K562 (cell line): ENCODE results near the gene VWDE. TPM values are rescaled to one million over a fixed set of nuclear protein-coding genes. Genes with fewer than 3 reads are reported as not detected.

ENCODE experiments used
- ATAC-seq: fragments of 200-7000 bp; cut with Tn5 transposase; 3 replicates; pipeline ENCODE4 v1.9.1; 2020; ENCODE audit warnings: moderate library complexity
- BruUV-seq: library from RNA; stranded (reverse); fragments of 400-500 nt; replicated peaks from 2 replicates; lab custom pipeline; 2021; lab: Mats Ljungman, UMichigan
- CTCF ChIA-PET: fragments of 300-600 bp; formaldehyde crosslinking; extraction: SDS; loops from one replicate; lab custom pipeline; 2021; ENCODE audit warnings: low intra/inter-chr PET ratio; lab: Yijun Ruan, JAX
- POLR2A ChIA-PET: fragments of 300-600, 350-650 bp; sonication (Branson Sonifier 250); formaldehyde crosslinking; extraction: SDS; loops from one replicate; lab custom pipeline; 2021; ENCODE audit warnings: antibody characterized with exemption, inconsistent platforms; lab: Yijun Ruan, JAX
- DNase-seq, 4 experiments: peaks; one replicate each; pipeline versions ENCODE4 v3.0.0 to v3.0.0-alpha.2; 2011 to 2018; ENCODE audit warnings: low spot score in 3 of 4, mixed read lengths in 3 of 4; ENCODE audit errors: extremely low read depth in 1 of 4
- FAIRE-seq: peaks from 2 replicates; lab custom pipeline; 2011; peaks lifted over from hg19 to GRCh38; lab: Jason Lieb, UNC
- H2AFZ ChIP-seq: 2 replicates; pipeline ENCODE4 v1.6.0; 2011; ENCODE audit warnings: low read depth, low read length, control low read depth, inconsistent platforms
- H3K27ac ChIP-seq: fragments of 200-600 bp; 3 replicates; pipeline ENCODE4 v1.8.0; 2011; ENCODE audit warnings: low read depth, mild to moderate bottlenecking, control low read depth, inconsistent platforms, low read length, moderate library complexity, mixed read lengths; ENCODE audit errors: extremely low read depth
- H3K27me3 ChIP-seq, 2 experiments: fragments of 300-600 bp in 1 of 2; 2 replicates in 1 of 2; 3 replicates in 1 of 2; pipeline versions ENCODE4 v1.6.0 to v1.8.0; 2011; ENCODE audit warnings: inconsistent platforms in 2 of 2, low read length in 2 of 2, mild to moderate bottlenecking in 1 of 2, mixed read lengths in 1 of 2, moderate library complexity in 1 of 2; ENCODE audit not compliant: control insufficient read depth in 2 of 2, insufficient read depth in 2 of 2
- H3K36me3 ChIP-seq: fragments of 300-600 bp; 3 replicates; pipeline ENCODE4 v1.8.0; 2011; ENCODE audit warnings: mild to moderate bottlenecking, low read length, inconsistent platforms; ENCODE audit not compliant: control insufficient read depth, insufficient read depth
- H3K4me1 ChIP-seq, 2 experiments: fragments of 200-600 bp in 1 of 2; replicated peaks in 1 of 2; 2 replicates in 1 of 2; 3 replicates in 1 of 2; pipeline versions ENCODE4 v1.5.1 to v1.8.0; 2011; ENCODE audit warnings: inconsistent platforms in 2 of 2, low read length in 2 of 2, mild to moderate bottlenecking in 1 of 2, mixed read lengths in 1 of 2, moderate library complexity in 1 of 2; ENCODE audit not compliant: control insufficient read depth in 2 of 2, insufficient read depth in 2 of 2
- H3K4me2 ChIP-seq: 2 replicates; pipeline ENCODE4 v1.6.1; 2011; ENCODE audit warnings: low read length, control low read depth, inconsistent platforms, mixed read lengths; ENCODE audit not compliant: insufficient read depth
- H3K4me3 ChIP-seq: fragments of 200-600 bp; sonication (generic), shearing (Covaris generic); 2 replicates; pipeline ENCODE4 v1.5.1; 2016; ENCODE audit warnings: control low read depth, inconsistent platforms
- H3K79me2 ChIP-seq: fragments of 200-600 bp; 3 replicates; pipeline ENCODE4 v1.8.0; 2011; ENCODE audit warnings: low read length, inconsistent platforms; ENCODE audit not compliant: control insufficient read depth, insufficient read depth
- H3K9ac ChIP-seq, 2 experiments: 2 replicates each; pipeline versions ENCODE4 v1.6.0 to v1.6.1; 2011; ENCODE audit warnings: low read depth in 2 of 2, low read length in 2 of 2, control low read depth in 1 of 2, inconsistent platforms in 1 of 2, mild to moderate bottlenecking in 1 of 2, mixed read lengths in 1 of 2; ENCODE audit not compliant: insufficient read depth in 1 of 2
- H3K9me1 ChIP-seq: one replicate; pipeline ENCODE4 v1.6.0; 2011; ENCODE audit warnings: inconsistent platforms, mild to moderate bottlenecking, low read length, moderate library complexity; ENCODE audit not compliant: control insufficient read depth, insufficient read depth
- H3K9me3 ChIP-seq: replicated peaks from 2 replicates; pipeline ENCODE4 v1.5.1; 2011; ENCODE audit warnings: low read depth, low read length, inconsistent platforms; ENCODE audit not compliant: control insufficient read depth, insufficient read depth
- H4K20me1 ChIP-seq: replicated peaks from 2 replicates; pipeline ENCODE4 v1.6.1; 2011; ENCODE audit warnings: low read length, inconsistent platforms, mixed read lengths; ENCODE audit not compliant: control insufficient read depth, insufficient read depth
- CHD4 ChIP-seq: fragments of 200-600 bp; sonication (generic); IDR thresholded peaks from 3 replicates; pipeline ENCODE4 v1.6.1; 2012; ENCODE audit warnings: low read depth, mild to moderate bottlenecking, mixed read lengths, low read length, inconsistent platforms; ENCODE audit not compliant: insufficient read depth, insufficient replicate concordance, poor library complexity, severe bottlenecking
- FOXJ3 ChIP-seq: sonication (generic); formaldehyde crosslinking; IDR thresholded peaks from 2 replicates; pipeline ENCODE4 v1.4.0; 2020; ENCODE audit warnings: mild to moderate bottlenecking, missing genetic modification reagents
- FOXK2 ChIP-seq, 2 experiments: fragments of 450-650 bp; IDR thresholded peaks in 1 of 2; conservative IDR thresholded peaks in 1 of 2; 2 replicates each; pipeline ENCODE4 v1.6.1; 2016; ENCODE audit warnings: low read depth in 2 of 2, mild to moderate bottlenecking in 1 of 2
- MAFK ChIP-seq: IDR thresholded peaks from 2 replicates; pipeline ENCODE4 v1.6.1; 2011; ENCODE audit warnings: low read length, improper control_type of control experiment
- PATZ1 ChIP-seq: fragments of 250-450 bp; sonication (Bioruptor Pico); IDR thresholded peaks from 2 replicates; pipeline ENCODE4 v1.5.0; 2020; ENCODE audit warnings: mild to moderate bottlenecking, borderline replicate concordance
- RAD51 ChIP-seq: fragments of 450-650 bp; IDR thresholded peaks from 2 replicates; pipeline ENCODE4 v1.7.1; 2016; ENCODE audit warnings: low read depth, mild to moderate bottlenecking, borderline replicate concordance
- RB1 ChIP-seq: fragments of 450-650 bp; IDR thresholded peaks from 2 replicates; pipeline ENCODE4 v1.6.1; 2017; ENCODE audit warnings: low read depth, mild to moderate bottlenecking
- RUNX1 ChIP-seq: sonication (generic); IDR thresholded peaks from 2 replicates; pipeline ENCODE4 v1.6.1; 2016; ENCODE audit warnings: antibody characterized with exemption, low read depth
- SFPQ ChIP-seq: fragments of 200-400 bp; formaldehyde crosslinking; IDR thresholded peaks from 2 replicates; pipeline ENCODE4 v1.6.1; 2017; ENCODE audit warnings: mild to moderate bottlenecking, low read depth, low read length, moderate library complexity
- SIX5 ChIP-seq, 2 experiments: IDR thresholded peaks; 2 replicates each; pipeline ENCODE4 v1.6.1; 2011; ENCODE audit warnings: low read length in 2 of 2, borderline replicate concordance in 1 of 2, low read depth in 1 of 2, mild to moderate bottlenecking in 1 of 2, moderate library complexity in 1 of 2; ENCODE audit not compliant: insufficient read depth in 1 of 2
- SPI1 ChIP-seq: IDR thresholded peaks from 2 replicates; pipeline ENCODE4 v1.6.1; 2011; ENCODE audit warnings: low read depth, low read length, control low read depth, borderline replicate concordance
- WGBS: fragments of 100-300 bp; shearing (Covaris generic); methylation state at CpG from one replicate; pipeline ENCODE4 v1.1.6; 2016; ENCODE audit warnings: low coverage, mixed read lengths; ENCODE audit not compliant: insufficient coverage; ENCODE audit errors: missing lambda C conversion rate; 5-methylcytosine and 5-hydroxymethylcytosine counted together
- in situ Hi-C: fragments of 300-500 bp; cut with MboI; formaldehyde crosslinking; loops from 4 replicates; pipeline ENCODE4 v1.15.0; 2018; ENCODE audit warnings: inconsistent platforms, mixed read lengths
- intact Hi-C: fragments of 100-400 bp; cut with micrococcal nuclease; formaldehyde crosslinking; loops from 2 replicates; pipeline ENCODE4 v1.14.2; 2022
- polyA plus RNA-seq, 8 experiments: library from polyadenylated mRNA; depleted of rRNA in 4 of 8; stranded (reverse) in 5 of 8; unstranded in 3 of 8; fragments of >200 nt; fragmentation: Nextera tagmentation in 2 of 8; fragmentation: Illumina TruSeq in 1 of 8; extraction: Ambion mirVana in 2 of 8; extraction: Trizol in 1 of 8; gene quantifications; 2 replicates each; pipeline versions ENCODE4 v1.2.1 to v1.2.3, GENCODE V29; 2011 to 2014; ENCODE audit warnings: inconsistent platforms in 1 of 8, missing spikeins in 1 of 8
- total RNA-seq, 7 experiments: library from RNA; depleted of rRNA in 6 of 7; stranded (reverse); fragments of >200 nt in 6 of 7; fragmentation: Illumina TruSeq in 2 of 7; extraction: Trizol in 2 of 7; gene quantifications; 2 replicates each; pipeline versions ENCODE4 v1.2.1 to v1.2.3, GENCODE V29; 2011 to 2021; ENCODE audit warnings: low replicate concordance in 1 of 7

VWDE gene
- total and polyA plus RNA-seq, 9 of the 15 experiments (the other 6 are each of a cell fraction or from before 2014, with no cell fraction given) = 40.6 to 162 (median 95.2) TPM

- H3K36me3 ChIP-seq = peaks cover 92% of the 10 kb centered on the region
- no peaks in the 10 kb centered on the region for H3K4me1 ChIP-seq
- no peaks in the 10 kb centered on the region for H4K20me1 ChIP-seq
- H3K27me3 ChIP-seq = no peaks in the 10 kb centered on the region
- no peak overlapping the region for H3K4me2 ChIP-seq
- WGBS = 42% methylated on average over 2 of the region's 2 CpGs
- CTCF ChIA-PET = no interaction called here
- no peak overlapping the region for H3K27ac ChIP-seq
- no peak overlapping the region for H2AFZ ChIP-seq
- ATAC-seq (no peak), FAIRE-seq (no peak), DNase-seq (no peak)
- H3K79me2 ChIP-seq = peaks cover 33% of the 10 kb centered on the region
- in situ Hi-C loops (no loop called here), intact Hi-C loops (no loop called here)
- no peaks in the 10 kb centered on the region for H3K9me1 ChIP-seq
- no peak overlapping the region for H3K9ac ChIP-seq
- TF ChIP-seq CHD4 = no peak
- no peak for TF ChIP-seq RB1
- no peak for TF ChIP-seq FOXK2 (conservative IDR thresholded peaks at IDR 0.05 in 1 of 2, IDR thresholded peaks at IDR 0.05 in 1 of 2; ENCODE audit: low read depth in 2 of 2)
- no peak for TF ChIP-seq RUNX1
- no peak for TF ChIP-seq SIX5 (IDR thresholded peaks at IDR 0.05; ENCODE audit: borderline replicate concordance in 1 of 2, insufficient read depth in 1 of 2, low read depth in 1 of 2, low read length in 2 of 2)
- no peak for TF ChIP-seq FOXJ3
- TF ChIP-seq SPI1 = no peak
- TF ChIP-seq SFPQ = no peak
- no peak for TF ChIP-seq RAD51
- TF ChIP-seq MAFK = no peak
- TF ChIP-seq PATZ1 (CRISPR knock-in tag) = no peak
- H3K9me3 ChIP-seq = no peaks in the 10 kb centered on the region
- no TSS peak for BruUV-seq
- no peak overlapping the region for H3K4me3 ChIP-seq
- POLR2A ChIA-PET = no interaction called here
Measured at GRCh38 chr7:12360948-12361347, 42.7 kb downstream of the VWDE start.
